IPS DF 19.7 (cell line): ENCODE results near the gene RIPPLY3.
"Not testable (repeated sequence)": the region's sequence is repeated elsewhere in the genome, so short reads cannot be mapped to it uniquely, and the experiment has no call there.

Experiments used
- DNase-seq: peaks from one replicate; pipeline ENCODE4 v3.0.0-alpha.2; 2013; ENCODE audit warnings: low read depth, low spot score

Gene RIPPLY3

DNA sequence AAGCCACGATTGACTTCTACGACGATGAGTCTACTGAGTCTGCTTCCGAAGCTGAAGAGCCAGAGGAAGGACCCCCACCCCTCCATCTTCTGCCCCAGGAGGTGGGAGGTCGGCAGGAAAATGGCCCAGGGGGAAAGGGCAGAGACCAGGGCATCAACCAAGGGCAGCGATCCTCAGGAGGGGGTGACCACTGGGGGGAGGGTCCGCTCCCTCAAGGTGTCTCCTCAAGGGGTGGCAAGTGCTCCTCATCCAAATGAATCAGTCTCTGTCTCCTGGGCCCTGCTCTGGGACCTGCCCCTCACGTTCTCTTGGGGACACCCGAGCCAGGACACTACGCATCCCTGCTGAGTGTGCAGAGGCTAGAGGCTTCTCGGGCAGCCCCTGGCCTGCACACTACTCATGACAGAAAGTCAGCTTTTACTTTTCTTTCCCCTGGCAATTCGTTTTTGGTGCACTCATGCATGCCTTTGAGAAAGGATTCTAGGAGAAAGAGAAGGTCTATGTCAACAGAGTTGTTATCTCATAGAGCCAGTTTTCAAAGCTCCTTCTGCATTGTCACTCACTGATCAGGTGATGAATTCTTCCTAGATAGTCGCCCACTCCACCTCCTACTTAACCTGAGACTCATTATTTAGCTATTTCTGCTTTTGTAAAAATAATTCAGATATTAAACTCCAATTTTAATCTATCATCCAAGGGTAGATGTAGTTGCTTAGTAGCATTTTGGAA is 11.6 kb downstream of the RIPPLY3 start:
- DNase-seq, result no peak

DNA sequence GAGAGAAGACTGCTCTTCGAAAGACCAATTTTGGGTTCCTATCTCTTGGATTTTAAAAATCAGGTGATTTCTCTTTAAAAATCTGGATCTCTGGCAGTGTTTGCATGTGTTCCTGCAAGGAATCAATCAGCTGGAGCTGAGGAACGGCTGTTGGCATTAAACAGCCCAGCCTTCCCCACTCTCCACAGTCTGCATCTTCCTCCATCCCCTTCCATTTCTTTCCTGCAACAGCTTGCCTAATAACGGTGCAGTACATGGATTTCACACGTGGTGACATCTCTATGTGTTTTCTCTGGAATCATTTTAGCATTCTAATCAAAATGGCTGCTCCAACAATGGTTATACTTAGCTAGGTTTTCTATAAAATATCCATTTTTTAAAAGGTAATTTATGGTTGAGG is 20.0 kb downstream of the RIPPLY3 start:
- no peak for DNase-seq

DNA sequence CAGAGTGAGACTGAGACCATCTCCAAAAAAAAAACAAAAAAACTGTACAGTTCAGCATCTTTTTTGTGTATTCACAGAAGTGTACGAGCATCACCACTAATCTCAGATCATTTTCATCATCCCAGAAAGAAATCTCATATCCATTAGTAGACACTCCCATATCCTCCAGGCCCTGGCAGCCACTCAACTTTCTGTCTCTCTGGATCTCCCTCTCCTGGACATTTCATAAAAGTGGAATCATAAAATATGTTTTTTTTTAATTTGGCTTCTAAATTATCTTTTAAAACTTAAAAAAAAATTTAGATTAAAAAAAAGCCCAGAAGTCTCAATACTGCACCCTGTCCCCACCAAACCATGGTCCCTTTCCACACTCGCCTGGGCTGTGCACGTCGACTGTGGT is 22.1 kb downstream of the RIPPLY3 start:
- no peak for DNase-seq

DNA sequence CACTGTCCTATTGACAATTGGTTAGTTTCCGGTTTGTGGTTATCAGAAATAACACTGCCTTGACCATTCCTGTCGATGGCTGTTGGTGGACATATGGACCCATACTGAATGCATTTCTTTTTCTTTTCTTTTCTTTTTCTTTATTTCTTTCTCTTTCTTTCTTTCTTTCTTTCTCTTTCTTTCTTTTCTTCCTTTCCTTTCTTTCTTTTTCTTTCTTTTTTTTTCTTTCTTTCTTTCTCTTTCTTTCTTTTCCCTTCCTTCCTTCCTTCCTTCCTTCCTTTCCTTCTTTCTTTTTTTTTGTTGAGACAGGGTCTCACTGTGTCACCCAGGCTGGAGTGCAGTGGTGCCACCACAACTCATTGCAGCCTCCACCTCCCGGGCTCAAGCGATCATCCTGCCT is 24.4 kb downstream of the RIPPLY3 start:
- no peak for DNase-seq

DNA sequence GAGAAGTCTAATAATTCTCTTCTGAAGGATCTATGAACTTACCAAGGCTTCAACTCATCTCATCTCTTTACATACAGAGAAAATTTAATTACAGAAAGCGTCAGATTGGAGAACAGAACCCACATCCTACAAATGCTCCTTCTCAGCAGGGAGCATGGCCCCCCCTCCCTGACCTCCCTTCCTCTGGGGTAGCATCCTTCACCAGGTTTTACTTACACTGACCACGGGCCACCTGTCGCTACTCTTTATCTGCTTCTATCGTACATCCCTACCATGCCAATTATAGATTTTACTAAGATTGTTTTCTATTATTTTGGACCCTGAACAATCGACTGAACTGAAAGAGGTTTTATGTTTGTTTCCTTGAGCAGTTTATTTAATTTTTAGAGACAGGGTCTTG is 25.8 kb downstream of the RIPPLY3 start:
- DNase-seq, result no peak

DNA sequence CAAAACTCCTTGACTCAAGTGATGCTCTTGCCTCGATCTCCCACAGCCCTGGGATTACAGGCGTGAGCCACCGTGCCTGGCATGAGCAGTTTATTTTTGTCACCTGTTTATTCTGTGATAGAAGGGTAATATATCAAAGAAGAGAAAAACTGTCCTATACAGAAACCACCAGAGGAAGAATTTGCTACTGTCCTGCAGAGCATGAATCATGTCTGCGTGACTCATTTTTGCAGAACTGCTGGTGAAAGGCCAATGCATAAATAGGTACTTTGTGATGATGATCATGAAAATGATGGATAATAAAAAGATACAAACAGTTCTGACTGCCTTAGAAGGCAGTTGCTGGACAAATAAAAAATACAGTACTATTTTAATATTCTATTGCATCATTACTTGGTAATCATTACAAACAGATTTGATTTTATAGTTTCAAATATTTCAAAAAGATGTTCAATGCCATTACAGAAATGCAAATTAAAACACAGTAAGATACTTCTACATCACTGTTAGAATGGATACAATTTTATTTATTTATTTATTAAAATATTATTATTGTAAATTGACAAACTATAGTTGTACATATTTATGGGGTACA is 26.5 kb downstream of the RIPPLY3 start:
- DNase-seq, result no peak

DNA sequence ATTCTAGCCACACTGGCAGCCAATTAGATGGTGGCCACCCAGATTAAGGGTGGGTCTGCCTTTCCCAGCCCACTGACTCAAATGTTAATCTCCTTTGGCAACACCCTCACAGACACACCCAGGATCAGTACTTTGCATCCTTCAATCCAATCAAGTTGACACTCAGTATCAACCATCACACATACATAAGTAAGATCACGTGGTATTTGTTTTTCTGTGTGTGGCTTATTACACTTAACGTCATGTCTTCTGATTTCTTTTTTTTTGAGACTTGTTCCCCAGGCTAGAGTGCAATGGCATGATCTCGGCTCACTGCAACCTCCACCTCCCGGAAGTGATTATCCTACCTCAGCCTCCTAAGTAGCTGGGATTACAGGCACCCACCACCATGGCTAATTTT is 27.9 kb downstream of the RIPPLY3 start:
- DNase-seq, result not testable (repeated sequence)

DNA sequence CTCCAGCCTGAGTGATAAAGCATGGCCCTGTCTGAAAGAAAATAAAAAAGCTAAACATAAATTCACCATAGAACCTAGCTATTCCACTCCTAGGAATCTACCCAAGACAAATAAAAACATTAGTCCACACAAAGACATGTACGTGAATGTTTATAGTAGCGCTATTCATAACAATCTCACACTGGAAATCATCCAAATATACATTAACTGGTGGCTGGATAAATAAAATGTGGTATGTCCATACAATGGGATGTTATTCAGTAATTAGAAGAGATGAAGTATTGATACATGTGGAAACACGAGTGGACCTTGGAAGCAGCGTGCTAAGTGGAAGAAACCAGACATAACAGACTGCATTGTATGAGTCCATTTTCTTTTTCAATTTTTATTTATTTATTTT is 29.7 kb downstream of the RIPPLY3 start:
- no peak for DNase-seq

DNA sequence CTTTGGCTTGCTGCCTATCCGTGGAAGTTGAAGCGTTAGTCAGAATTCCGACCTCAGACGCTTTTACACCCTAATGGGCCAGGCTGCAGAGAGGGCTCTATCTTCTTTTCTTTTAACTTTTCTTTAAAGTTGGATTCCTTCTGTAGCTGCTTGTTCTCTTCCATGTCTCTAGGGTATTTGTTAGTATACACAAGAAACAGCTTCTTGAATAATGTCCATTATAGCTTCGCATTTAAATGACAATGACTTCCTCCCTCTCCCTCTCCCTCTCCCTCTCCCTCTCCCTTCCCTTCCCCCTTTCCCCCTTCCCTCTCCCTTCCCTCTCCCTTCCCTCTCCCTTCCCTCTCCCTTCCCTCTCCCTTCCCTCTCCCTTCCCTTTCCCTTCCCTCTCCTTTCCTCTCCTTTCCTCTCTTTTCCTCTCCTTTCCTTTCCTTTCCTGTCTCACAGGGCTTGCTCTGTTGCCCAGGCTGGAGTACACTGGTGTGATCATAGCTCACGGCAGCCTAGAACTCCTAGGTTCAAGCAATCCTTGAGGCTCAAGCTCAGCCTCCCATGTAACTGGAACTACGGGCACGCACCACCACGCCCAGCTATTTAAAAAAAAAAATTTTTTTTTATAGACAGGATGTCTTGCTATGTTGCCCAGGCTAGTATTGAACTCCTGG is 33.0 kb downstream of the RIPPLY3 start:
- no peak for DNase-seq

DNA sequence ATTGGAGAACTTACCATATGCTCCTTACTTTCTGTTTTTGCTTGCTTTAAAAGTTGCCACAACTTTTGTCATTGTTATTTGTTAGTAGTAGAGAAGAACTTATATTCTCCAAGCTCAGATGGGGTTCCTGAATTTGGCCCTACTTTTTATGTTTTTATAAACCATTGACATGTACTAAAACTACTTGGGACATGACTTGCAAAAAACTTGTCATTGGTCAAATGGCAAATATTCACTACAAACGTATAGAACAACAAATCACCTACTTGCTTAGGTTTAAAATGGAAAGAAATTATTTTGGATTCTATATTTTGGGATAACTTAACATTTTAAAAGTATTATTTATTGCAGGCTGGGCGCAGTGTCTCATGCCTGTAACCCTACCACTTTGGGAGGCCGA is 33.7 kb downstream of the RIPPLY3 start:
- no peak for DNase-seq

DNA sequence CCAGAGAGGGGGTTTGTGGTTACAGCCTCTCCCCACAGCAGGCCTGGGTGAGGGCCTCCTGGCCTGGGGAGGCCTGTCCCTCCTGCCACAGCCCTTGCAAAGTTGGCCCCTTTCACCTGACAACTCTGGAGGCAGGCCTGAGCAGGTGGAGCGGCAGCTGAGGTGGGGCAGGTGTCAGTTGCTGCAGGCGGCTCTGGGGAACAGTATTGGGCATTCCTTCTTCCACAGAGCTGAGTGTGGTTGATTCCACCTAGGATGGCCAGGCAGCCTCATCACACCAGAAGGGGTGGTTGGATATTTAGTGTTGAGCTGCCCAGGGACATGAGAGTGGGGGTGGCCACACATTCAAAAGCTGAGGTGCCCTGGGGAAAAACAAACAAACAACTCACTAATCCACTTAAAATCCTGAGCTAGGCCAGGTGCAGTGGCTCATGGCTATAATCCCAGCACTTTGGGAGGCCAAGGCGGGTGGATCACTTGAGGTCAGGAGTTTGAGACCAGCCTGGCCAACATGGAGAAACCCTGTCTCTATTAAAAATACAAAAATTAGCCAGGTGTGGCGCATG is 35.3 kb downstream of the RIPPLY3 start:
- DNase-seq, result no peak

DNA sequence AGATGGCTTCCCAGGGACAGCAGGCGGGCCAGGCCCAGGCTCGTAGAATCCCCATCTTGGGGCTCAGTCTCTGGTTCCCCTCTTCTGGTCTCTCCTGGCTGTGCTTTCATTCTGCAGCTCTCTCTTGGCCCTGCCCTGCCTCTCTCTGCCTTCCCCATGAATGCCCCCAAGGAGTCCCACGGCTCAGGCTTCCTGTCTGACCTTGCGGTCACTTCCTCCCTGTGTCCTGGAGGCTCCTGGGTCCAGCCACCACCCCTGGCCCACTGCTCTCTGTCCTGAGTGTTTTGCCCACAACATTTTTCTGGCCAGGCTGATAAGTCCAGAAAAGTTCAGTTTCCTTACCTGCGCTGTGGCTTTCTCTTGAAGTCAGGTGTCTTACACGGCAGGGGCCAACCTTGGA is 37.3 kb downstream of the RIPPLY3 start:
- DNase-seq, result no peak

DNA sequence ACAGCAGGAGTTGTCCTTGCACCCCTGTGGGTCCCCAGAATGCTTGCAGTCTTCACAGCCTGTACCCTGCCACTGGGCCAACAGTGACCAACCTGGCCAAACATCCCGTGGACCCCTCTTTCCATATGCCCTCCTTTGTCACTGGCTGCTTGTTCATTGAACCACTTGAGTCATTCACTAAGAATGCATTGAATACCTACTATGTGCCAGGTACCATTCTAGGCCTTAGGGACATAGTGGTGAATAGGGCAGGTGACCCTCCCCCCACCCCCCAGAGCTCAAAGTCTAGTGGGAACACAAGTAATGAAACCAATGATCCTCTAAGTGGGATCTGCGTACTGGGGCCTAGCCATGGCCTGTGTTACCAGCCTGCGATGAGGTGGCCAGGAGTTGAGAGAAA is 38.1 kb downstream of the RIPPLY3 start:
- no peak for DNase-seq

DNA sequence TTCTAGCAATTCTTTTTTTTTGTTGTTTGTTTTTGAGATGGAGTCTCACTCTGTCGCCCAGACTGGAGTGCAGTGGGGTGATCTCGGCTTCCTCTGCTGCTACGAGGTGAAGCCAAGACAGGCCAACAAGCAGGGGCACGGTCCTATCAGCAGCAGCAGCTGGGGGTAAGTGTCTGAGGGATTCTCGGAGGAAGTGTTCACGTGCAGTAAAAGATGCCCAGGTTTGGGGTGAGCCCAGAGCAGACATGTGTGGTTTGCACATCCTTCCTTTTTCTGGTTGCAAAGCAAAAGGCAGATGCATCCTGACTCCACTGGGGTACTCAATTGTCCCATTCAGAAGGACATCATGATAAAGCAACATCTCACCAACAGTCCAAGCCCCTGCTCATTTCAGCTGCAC is 38.6 kb downstream of the RIPPLY3 start:
- no peak for DNase-seq

DNA sequence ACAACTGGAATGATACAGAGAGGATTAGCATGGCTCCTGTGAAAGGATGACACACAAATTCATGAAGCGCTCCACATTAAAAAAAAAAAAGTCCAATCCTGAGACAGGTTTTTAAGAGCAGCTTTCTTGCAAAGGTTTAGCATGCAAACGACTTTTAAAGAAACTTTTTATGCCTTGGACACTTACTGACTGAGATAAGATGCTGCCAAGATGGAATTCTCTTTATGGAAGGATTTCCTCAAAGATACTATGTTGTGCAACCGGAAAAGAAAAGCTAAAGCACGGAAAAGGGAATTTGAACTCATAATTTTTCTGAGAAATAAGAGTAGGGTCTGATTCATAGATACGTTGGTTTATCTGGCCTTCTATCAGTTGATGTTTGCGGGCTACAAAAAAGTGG is 39.1 kb downstream of the RIPPLY3 start:
- no peak for DNase-seq

DNA sequence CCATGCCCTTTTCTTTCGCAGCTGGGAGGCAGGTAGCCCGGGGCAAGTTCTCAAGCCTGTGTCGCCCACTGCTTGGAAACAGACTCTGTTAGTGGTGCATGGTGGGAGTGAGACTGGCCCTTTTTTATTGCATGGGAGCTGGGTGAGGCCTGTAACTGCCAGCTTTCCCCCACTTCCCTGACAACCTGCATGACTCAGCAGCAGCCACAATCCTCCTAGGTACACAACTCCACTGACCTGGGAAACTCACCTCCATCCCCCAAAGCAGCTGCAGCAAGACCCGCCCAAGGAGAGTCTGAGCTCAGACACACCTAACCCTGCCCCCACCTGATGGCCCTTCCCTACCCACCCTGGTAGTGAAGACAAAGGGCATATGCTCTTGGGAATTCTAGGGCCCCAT is 40.6 kb downstream of the RIPPLY3 start:
- DNase-seq, result no peak

DNA sequence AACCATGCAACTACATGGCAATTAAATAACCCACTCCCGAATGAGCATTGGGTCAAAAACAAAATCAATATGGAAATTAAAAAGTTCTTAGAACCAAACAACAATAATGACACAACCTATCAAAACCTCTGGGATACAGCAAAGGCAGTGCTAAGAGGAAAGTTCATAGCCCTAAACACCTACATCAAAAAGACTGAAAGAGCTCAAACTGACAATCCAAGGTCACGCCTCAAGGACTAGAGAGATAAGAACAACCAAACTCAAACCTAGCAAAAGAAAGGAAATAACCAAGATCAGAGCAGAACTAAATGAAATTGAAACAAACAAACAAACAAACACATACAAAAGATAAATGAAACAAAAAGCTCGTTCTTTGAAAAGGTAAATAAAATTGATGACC is 43.2 kb downstream of the RIPPLY3 start:
- not testable (repeated sequence) for DNase-seq

DNA sequence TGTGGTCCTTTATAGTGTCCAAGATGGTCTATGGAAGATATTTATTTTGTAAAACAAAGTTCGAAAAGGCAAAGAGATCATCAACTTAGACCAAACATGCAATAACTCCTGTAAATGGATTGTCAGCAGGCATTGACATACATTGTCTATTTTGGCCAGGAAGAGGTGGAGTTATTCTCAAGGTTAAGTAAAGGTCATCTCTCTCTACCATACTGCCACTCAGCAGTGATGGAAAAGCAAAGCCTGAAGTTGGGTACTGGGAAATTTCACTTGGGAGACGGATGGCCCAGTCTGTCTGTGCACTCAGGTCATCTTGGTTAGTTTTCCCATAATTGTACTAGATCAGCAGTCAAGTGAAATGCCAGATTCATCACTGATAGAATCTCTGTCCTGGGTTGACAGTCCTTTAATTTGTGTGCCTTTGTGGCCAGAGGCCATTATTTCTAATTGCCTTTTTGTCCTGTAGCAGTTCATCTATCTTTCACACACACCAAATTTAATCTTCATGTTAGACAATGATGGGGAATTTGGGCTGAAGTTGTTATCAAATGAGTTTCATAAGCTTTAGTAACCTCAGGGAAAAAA is 48.9 kb downstream of the RIPPLY3 start:
- no peak for DNase-seq

DNA sequence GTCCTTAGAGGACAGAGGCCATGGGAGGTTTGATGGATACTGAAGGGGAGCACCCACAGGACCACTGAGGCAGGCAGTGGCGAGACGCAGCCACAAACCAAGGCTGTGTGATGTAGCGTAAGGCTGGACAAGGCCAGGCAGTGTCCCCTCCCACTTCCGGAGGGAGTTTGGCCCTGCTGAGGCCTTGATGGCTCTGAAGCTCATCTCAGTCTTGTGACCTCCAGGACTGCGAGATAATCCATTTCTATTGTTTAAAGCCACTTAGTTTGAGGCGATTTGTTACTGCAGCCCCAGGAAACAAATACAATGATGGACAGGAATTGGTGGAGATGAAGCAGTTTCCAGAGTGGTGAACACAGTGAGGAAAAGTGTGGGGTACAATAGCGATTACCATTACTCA is 51.1 kb downstream of the RIPPLY3 start:
- DNase-seq, result no peak

DNA sequence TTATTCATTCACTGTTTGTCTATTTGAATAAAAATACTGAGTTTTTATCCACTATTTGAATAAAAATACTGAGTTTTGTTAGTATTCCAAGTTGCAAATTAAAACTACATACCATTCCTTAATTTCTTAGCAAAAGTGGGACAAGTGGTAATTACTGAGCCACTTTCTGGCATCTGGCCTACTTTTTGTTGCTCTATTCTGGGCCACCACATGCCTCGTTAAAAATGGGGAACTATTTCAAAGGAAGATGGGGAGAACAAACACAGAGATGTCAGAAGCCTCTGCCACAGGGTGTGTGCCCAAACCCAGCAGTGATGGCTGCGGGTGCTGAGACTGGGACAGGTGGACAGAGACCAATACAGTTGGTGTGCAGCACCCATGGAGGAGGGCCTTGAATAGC is 51.8 kb downstream of the RIPPLY3 start:
- DNase-seq, result no peak

DNA sequence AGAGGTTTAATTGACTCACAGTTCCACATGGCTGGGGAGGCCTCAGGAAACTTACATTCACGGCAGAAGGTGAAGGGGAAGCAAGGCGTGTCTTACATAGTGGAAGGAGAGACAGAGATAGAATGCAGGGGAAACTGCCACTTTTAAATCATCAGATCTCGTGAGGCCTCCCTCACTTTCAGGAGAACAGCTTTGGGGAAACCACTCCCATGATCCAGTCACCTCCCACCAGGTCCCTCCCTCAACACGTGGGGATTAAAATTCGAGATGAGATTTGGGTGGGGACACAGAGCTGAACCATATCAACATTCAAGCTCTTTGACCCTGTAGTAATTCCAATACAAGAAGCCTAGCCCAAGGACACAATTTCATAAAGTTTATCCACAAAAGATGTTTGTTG is 52.7 kb downstream of the RIPPLY3 start:
- no peak for DNase-seq

DNA sequence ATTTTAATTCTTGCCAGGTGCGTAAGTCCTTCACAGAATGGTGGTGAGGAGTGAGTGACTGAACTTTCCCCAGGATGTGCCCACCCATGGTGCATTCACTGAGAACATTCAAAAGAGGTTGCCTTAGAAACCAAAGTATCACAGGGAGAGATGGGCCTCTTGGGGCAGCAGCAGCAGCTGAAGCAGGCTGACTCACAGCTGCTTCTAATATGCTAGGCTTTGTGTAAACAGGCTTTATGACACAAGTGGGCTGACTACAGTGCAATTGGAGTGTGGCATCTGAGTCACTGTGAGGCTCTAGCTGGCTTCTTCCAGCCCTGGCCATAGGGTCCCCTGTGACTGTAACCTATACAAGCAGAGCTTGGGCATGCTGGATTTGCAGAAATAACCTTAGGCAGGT is 53.8 kb downstream of the RIPPLY3 start:
- no peak for DNase-seq
